CD4-positive, alpha-beta T cell (primary cell): ENCODE data around the gene HS2ST1. TPM values are rescaled to one million over a fixed set of nuclear protein-coding genes. Genes with fewer than 3 reads are reported as not detected.
A peak's percentile ranks its signal among the peaks of the same experiment; 100 is the strongest.

Experiments used
- ATAC-seq: fragments of 200-7000 bp; cut with Tn5 transposase; one replicate; pipeline ENCODE4 v1.10.0; 2022; ENCODE audit warnings: mild to moderate bottlenecking; ENCODE audit not compliant: poor library complexity
- CTCF ChIA-PET: fragments of 350-600 bp; sonication (Branson Sonifier 250); formaldehyde crosslinking; loops from one replicate; lab custom pipeline; 2021; ENCODE audit warnings: antibody characterized with exemption, inconsistent platforms; lab: Charles Lee
- POLR2A ChIA-PET: fragments of 350-600 bp; sonication (Branson Sonifier 250); formaldehyde crosslinking; loops from one replicate; lab custom pipeline; 2021; ENCODE audit warnings: antibody characterized with exemption, inconsistent platforms; lab: Charles Lee
- DNase-seq, 14 experiments: peaks; one replicate each; pipeline ENCODE4 v3.0.0-alpha.2; 2013 to 2020; ENCODE audit warnings: mixed read lengths in 2 of 14
- H3K27ac ChIP-seq, 2 donors: one replicate each; pipeline versions ENCODE4 v1.5.1 to v1.7.0; 2013; ENCODE audit warnings: low read length in 2 of 2, low read depth in 1 of 2, mild to moderate bottlenecking in 1 of 2
- H3K27me3 ChIP-seq, 2 experiments: 1 replicate in 1 of 2; 2 replicates in 1 of 2; pipeline versions ENCODE4 v1.6.1 to v1.7.0; 2013; ENCODE audit warnings: low read length in 2 of 2, control low read depth in 1 of 2, mild to moderate bottlenecking in 1 of 2, moderate library complexity in 1 of 2; ENCODE audit not compliant: insufficient read depth in 2 of 2, control insufficient read depth in 1 of 2
- H3K36me3 ChIP-seq: one replicate; pipeline ENCODE4 v1.6.1; 2013; ENCODE audit warnings: low read length, control low read depth; ENCODE audit not compliant: insufficient read depth
- H3K4me1 ChIP-seq: one replicate; pipeline ENCODE4 v1.6.1; 2013; ENCODE audit warnings: low read length, control low read depth; ENCODE audit not compliant: insufficient read depth
- H3K4me3 ChIP-seq: one replicate; pipeline ENCODE4 v1.5.1; 2013; ENCODE audit warnings: mild to moderate bottlenecking, low read length, moderate library complexity
- H3K9me3 ChIP-seq, 2 experiments: 1 replicate in 1 of 2; 2 replicates in 1 of 2; pipeline versions ENCODE4 v1.6.1 to v1.7.0; 2013; ENCODE audit warnings: low read length in 2 of 2, mild to moderate bottlenecking in 2 of 2, control low read depth in 1 of 2, moderate library complexity in 1 of 2; ENCODE audit not compliant: control insufficient read depth in 1 of 2, insufficient read depth in 1 of 2
- H3K27ac Mint-ChIP-seq: one replicate; pipeline ENCODE4 v1.8.0; 2020; ENCODE audit warnings: mixed read lengths
- H3K27me3 Mint-ChIP-seq: one replicate; pipeline ENCODE4 v1.8.0; 2021; ENCODE audit warnings: mixed read lengths
- H3K36me3 Mint-ChIP-seq: one replicate; pipeline ENCODE4 v1.8.0; 2021; ENCODE audit warnings: low read depth, mixed read lengths
- H3K4me1 Mint-ChIP-seq: one replicate; pipeline ENCODE4 v1.8.0; 2021; ENCODE audit warnings: low read depth, mixed read lengths
- H3K4me3 Mint-ChIP-seq: one replicate; pipeline ENCODE4 v1.8.0; 2020; ENCODE audit warnings: mild to moderate bottlenecking, mixed read lengths
- H3K9me3 Mint-ChIP-seq: one replicate; pipeline ENCODE4 v1.8.0; 2020; ENCODE audit warnings: mixed read lengths
- CTCF ChIP-seq: fragments of 200-600 bp; IDR thresholded peaks from one replicate; pipeline ENCODE4 v1.8.0; 2022; ENCODE audit warnings: antibody characterized with exemption, mild to moderate bottlenecking
- intact Hi-C, 2 experiments: fragments of 100-400 bp; cut with DNase I in 1 of 2; cut with micrococcal nuclease in 1 of 2; formaldehyde crosslinking; loops; one replicate each; pipeline versions ENCODE4 v1.15.1 to v1.9.0; 2023 to 2025; cut with DNase I, micrococcal nuclease
- total RNA-seq, 174 experiments: library from RNA in 2 of 174; stranded (reverse) in 2 of 174; gene quantifications; one replicate each; pipeline ENCODE4 v1.2.3 and lab custom pipeline; 2021 to 2026

The HS2ST1 gene
- total RNA-seq, 2 experiments from 2014 or later: 6.7 to 6.9 TPM

GRCh38 chr1:87044840-87045239 is 130.4 kb downstream of the HS2ST1 start:
- Histone ChIP-seq H3K4me1 (peaks cover 13% of the 10 kb centered on the region), H3K27me3 (no peaks in the 10 kb centered on the region), H3K4me3 (no peak overlapping the region), H3K36me3 (no peaks in the 10 kb centered on the region), H3K27ac (no peak overlapping the region), H3K9me3 (peaks cover 0 to 7% of the 10 kb centered on the region in 2 experiments)
- peaks cover 15% of the 10 kb centered on the region for H3K36me3 Mint-ChIP-seq
- peak; percentile 76 for ATAC-seq
- ChIA-PET POLR2A (interaction anchor here (1.1 to 1.8 kb wide), 2 partner anchors 131 to 648 kb away, joined by 3 to 7 read pairs; partner anchors contain the start of genes HS2ST1, ODF2L and SELENOF), CTCF (interaction anchor here (0.8 to 1.4 kb wide), 2 partner anchors 11 to 52 kb away, joined by 3 to 6 read pairs; no protein-coding TSS in a partner anchor)
- peaks cover 47% of the 10 kb centered on the region for H3K4me1 Mint-ChIP-seq
- peaks cover 14% of the 10 kb centered on the region for H3K9me3 Mint-ChIP-seq
- H3K27me3 Mint-ChIP-seq: no peaks in the 10 kb centered on the region
- no peak for TF ChIP-seq CTCF
- peak in 11 of 14 experiments; percentile 0 to 86 (median 10) for DNase-seq
- peak overlapping the region; percentile 73 for H3K27ac Mint-ChIP-seq
- intact Hi-C loops: loop anchor here in 1 of 2 experiments (1.0 to 2.0 kb wide), 2 partner anchors 39 to 130 kb away; partner anchors contain the start of genes HS2ST1 and SELENOF
- peak overlapping the region; percentile 23 for H3K4me3 Mint-ChIP-seq

- peak overlapping the region; percentile 73 for H3K27ac Mint-ChIP-seq
- peaks cover 13% of the 10 kb centered on the region for H3K4me1 ChIP-seq
- no peaks in the 10 kb centered on the region for H3K36me3 ChIP-seq
- H3K4me3 ChIP-seq: no peak overlapping the region
- CTCF ChIA-PET: no interaction called here
- H3K9me3 ChIP-seq: peaks cover 0 to 7% of the 10 kb centered on the region in 2 experiments
- H3K9me3 Mint-ChIP-seq: peaks cover 14% of the 10 kb centered on the region
- ATAC-seq (peak; percentile 69), DNase-seq (peak in 12 of 14 experiments; percentile 5 to 86 (median 32))
- H3K4me3 Mint-ChIP-seq: peak overlapping the region; percentile 67
- intact Hi-C loops: loop anchor here in 1 of 2 experiments (2.0 kb wide), 1 partner anchor 131 kb away; the partner anchor contains the start of genes HS2ST1 and SELENOF
- H3K36me3 Mint-ChIP-seq: peaks cover 18% of the 10 kb centered on the region
- POLR2A ChIA-PET: interaction anchor here (1.8 kb wide), 1 partner anchor 132 kb away, joined by 7 read pairs; the partner anchor contains the start of genes HS2ST1 and SELENOF
- TF ChIP-seq CTCF: no peak
- H3K27ac ChIP-seq: peak overlapping the region in 1 of 2 donors; percentile 15
- no peaks in the 10 kb centered on the region for H3K27me3 ChIP-seq
- no peaks in the 10 kb centered on the region for H3K27me3 Mint-ChIP-seq
- H3K4me1 Mint-ChIP-seq: peaks cover 50% of the 10 kb centered on the region
Observed at GRCh38 chr1:87045761-87046304, 131.4 kb downstream of the HS2ST1 start.

GRCh38 chr1:87046951-87047350 is 132.5 kb downstream of the HS2ST1 start:
- peaks cover 42% of the 10 kb centered on the region for H3K4me1 Mint-ChIP-seq
- H3K27ac Mint-ChIP-seq: no peak overlapping the region
- DNase-seq: no peak
- TF ChIP-seq CTCF: no peak
- Histone ChIP-seq H3K36me3 (no peaks in the 10 kb centered on the region), H3K9me3 (peaks cover 0 to 7% of the 10 kb centered on the region in 2 experiments), H3K4me1 (peaks cover 13% of the 10 kb centered on the region), H3K4me3 (no peak overlapping the region), H3K27ac (no peak overlapping the region), H3K27me3 (no peaks in the 10 kb centered on the region)
- peaks cover 14% of the 10 kb centered on the region for H3K9me3 Mint-ChIP-seq
- no peak for ATAC-seq
- ChIA-PET CTCF (no interaction called here), POLR2A (no interaction called here)
- no peaks in the 10 kb centered on the region for H3K27me3 Mint-ChIP-seq
- intact Hi-C loops: no loop called here
- H3K4me3 Mint-ChIP-seq: no peak overlapping the region
- peaks cover 18% of the 10 kb centered on the region for H3K36me3 Mint-ChIP-seq
